GM18858 (cell line): ENCODE measurements around the gene MRPS12.
"Not testable (repeated sequence)": the region's sequence is repeated elsewhere in the genome, so short reads cannot be mapped to it uniquely, and the experiment has no call there.

Experiments
- ATAC-seq: cut with Tn5 transposase; IDR thresholded peaks from one replicate; pipeline ENCODE4 v1.9.1; 2021; ENCODE audit not compliant: unreplicated experiment

The MRPS12 gene

DNA sequence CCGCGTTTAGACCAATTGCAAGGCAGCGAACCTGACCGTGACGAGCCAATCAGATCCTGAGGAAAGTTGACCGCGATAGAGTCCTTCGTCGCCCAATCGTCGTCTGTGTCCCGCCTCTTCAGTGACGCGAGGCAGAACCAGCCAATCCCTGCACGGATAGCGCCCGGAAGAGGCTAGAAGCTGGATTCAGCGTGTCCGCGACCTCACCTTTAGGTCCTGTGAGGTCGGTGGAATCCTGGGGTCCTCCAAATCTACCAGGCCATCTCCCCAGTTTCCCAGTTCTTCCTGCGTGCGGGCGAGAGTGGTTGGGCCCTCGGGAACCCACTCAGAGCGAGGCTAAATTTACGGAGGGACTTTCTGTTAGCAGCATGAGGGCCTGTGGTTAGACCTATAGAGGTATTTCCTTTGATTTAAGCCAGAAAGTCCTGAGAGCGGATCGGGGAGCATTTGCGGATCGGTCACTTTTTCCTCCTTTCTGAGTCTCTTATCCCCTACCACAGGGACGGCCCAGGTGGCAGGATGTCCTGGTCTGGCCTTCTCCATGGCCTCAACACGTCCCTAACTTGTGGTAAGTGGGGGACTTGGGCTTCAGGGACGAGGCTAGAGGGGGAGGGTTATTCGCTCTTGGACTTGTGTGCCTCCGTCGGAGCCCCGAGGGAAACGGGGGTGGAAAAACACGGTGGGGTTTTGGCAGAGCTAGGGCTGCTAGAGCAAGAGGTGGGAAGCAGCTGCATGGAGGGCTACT lies at the start of gene MRPS12:
TSS of gene MRPS12 (plus strand) at position 169 of the 745 bp plus-strand sequence. CDS start at position 520, 351 bp downstream.
- peak; percentile 80 for ATAC-seq

DNA sequence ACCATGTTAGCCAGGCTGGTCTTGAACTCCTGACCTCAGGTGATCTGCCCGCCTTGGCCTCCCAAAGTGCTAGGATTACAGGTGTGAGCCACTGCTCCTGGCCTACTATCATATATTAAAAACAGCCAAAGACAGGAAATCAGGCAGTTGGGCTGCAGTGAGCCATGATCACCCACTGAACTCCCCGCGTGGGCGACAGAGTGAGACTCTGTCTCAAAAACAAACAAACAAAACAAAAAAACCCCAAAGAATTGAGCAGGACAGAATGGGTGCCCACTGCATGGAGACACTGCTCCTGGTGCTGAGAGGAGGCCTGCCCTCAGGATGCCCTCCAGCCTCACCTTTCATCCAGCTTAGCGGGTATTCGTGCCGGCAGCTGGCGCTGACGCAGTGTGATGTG lies 47.5 kb upstream of the MRPS12 start:
- ATAC-seq: no peak

DNA sequence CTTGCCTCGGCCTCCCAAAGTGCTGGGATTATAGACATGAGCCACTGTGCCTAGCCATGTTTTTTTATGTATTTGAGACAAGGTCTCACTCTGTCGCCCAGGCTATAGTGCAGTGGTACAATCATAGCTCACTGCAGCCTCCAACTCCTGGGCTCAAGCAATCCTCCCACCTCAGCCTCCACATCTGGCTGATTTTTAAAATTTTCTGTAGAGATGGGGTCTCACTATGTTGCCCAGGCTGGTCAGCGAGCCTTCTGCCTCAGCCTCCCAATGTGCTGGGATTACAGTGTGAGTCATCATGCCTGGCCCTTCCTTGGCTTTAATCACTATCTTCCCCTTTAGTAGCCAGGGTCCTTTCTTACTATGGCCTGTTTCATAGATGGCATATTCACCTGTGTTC lies 46.1 kb upstream of the MRPS12 start:
- ATAC-seq: not testable (repeated sequence)

GRCh38 chr19:38888876-38889275 lies 41.9 kb upstream of the MRPS12 start:
- no peak for ATAC-seq

GRCh38 chr19:38889803-38890202 lies 40.9 kb upstream of the MRPS12 start:
- no peak for ATAC-seq

DNA sequence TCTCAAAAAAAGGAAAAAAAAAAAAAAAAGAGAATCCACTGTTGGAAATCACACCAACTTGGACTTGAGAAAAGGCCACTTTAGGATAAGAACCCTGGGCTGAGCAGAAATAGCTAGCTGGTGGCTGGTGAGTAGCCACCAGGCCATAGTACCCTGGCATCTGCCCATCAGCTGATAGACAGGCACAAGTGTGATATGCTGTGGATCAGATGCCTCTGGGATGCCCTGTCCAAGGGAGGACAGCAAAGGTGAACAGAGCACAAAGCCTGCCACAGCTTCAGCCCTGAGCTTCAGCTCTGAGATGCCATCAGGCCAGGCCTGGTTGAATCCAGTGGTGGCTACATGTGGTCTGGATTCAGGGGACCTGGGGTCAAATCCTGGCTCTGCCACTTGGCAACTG lies 40.1 kb upstream of the MRPS12 start:
- no peak for ATAC-seq

GRCh38 chr19:38891771-38892170 lies 39.0 kb upstream of the MRPS12 start:
- no peak for ATAC-seq

- no peak for ATAC-seq
These were observed 37.9 kb upstream of the MRPS12 start for GRCh38 chr19:38892841-38893240.

DNA sequence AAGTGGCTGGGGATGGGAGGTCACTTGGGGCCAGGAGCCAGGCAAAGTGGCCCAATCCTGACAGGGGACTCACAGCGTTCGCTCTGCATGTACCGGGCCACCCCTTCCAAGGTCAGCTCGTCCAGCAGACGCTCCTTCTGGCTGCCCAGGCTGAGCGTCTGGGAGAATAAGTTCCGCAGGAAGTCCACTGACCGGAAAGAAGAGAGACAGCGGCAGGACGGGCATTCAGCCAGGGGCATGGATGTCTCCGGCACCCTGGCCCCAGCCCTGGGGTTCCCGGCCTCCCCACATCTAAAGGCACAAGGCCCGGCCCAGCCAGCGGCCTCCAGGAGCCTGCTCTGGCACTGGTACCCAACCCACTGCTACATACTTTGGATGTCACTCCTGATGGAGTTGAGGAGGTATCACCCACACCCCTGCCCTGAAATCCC lies 37.4 kb upstream of the MRPS12 start:
- ATAC-seq: no peak

GRCh38 chr19:38894968-38895367 lies 35.8 kb upstream of the MRPS12 start:
- ATAC-seq: no peak

DNA sequence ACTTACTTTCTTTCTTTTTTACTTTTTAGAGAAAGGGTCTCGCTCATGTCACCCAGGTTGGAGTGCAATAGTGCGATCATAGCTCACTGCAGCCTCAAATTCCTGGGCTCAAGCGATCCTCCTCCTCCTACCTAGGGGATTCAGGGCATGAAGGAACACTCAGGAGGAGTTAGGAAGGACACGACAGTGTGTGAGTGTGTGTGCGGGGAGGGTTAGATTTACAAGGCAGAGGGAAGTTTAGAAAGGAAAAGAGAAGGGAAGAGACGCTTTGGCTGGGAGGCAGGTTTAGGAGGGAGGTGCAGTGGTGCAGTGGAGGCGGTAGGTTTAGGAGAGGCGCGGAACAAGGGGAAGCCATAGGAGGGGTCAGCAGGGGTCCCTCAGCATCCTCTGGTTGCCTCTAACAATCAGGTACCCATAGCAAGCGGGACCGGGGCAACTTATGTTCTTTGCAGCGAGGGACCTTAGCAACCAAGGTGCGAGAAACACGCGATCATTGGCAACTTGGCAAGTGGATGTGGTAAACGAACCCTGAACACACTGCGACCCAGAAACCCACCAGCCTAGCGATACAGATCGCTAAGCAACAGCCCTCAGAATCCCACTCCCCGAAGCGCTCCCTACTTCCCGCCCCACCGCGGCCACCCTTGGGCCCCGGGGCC lies 31.8 kb upstream of the MRPS12 start:
- ATAC-seq: no peak

DNA sequence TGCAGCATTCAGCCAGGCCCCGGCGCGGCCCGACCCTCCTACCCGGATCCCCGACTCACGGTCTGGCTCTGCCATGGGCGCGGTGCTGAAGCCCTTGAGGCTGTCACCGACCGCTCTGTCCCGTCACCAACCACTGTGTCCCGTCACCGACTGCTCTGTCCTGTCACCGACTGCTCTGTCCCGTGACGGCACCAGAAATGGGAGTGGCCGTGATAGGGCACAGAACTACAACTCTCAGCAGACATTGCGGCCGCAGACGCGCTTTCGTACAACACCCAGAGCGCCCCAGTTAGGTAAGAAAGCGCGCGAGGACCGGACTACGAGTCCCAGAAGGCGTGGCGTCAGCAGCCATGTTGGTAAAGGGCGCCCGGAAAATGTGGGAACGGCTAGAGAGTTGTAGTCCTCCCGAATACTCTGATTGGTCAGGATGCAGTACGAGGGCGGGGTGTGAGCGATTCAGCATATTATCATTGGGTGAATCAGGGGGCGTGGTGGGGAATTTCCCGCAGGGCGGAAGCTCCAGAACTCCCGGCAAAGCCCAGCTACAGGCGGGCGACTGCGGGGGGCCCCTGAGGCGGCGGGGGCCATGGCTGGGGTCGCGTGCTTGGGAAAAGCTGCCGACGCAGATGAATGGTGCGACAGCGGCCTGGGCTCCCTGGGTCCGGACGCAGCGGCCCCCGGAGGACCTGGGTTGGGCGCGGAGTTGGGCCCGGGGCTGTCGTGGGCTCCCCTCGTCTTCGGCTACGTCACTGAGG lies 31.1 kb upstream of the MRPS12 start, which contains the start of the genes NFKBIB and SIRT2:
TSS of gene NFKBIB (plus strand) at position 523 of the 755 bp plus-strand sequence. CDS start at position 587, 64 bp downstream.
TSS of gene SIRT2 (minus strand) at position 172 of the 755 bp plus-strand sequence. CDS start at position 75, 97 bp downstream.
- ATAC-seq: peak; percentile 83

- no peak for ATAC-seq
These were observed 30.5 kb upstream of the MRPS12 start for GRCh38 chr19:38900202-38900629.

GRCh38 chr19:38900743-38901190 lies 30.0 kb upstream of the MRPS12 start:
- no peak for ATAC-seq

DNA sequence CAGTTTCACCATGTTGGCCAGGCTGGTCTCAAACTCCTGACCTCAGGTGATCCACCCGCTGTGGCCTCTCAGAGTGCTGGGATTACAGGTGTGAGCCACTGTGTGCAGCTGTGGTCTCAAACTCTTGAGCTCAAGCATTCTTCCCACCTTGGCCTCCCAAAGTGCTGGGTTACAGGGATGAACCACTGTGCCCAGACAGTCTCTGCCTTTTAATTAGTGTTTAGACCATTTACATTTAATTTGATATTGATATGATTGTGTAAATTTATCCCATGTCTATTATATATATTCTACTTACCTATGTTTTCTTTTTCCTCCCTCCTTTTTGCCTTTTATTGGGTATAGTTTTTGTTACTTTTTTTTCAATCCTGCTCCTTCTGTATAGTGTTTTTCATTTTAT lies 29.1 kb upstream of the MRPS12 start:
- ATAC-seq: no peak

DNA sequence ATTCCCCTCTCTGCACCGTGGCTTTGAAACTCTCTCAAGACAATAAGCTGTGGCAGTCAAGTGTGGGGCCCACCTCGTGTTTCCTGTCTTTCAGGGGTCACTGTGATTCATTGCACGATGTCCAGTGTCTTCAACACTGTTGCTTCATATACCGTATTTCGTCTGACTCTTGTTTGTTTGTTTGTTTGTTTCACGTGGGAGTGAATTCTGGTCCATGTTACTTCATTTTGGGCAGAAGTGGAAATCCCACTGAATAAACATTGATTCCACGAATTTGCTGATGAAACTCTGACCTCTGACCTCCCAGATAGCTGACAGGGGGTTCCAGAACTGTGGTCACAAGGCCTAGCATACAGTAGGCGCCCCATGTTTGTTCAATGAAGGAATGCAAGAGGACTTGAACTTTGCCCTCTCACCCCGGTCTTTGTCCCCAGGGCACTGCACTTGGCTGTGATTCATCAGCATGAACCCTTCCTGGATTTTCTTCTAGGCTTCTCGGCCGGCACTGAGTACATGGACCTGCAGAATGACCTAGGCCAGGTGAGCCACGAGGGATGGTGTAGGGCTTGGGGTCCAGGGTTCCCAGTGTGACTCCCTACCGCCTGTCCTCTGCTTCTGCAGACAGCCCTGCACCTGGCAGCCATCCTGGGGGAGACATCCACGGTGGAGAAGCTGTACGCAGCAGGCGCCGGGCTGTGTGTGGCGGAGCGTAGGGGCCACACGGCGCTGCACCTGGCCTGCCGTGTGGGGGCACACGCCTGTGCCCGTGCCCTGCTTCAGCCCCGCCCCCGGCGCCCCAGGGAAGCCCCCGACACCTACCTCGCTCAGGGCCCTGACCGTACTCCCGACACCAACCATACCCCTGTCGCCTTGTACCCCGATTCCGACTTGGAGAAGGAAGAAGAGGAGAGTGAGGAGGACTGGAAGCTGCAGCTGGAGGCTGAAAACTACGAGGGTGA lies 25.9 kb upstream of the MRPS12 start:
- no peak for ATAC-seq

DNA sequence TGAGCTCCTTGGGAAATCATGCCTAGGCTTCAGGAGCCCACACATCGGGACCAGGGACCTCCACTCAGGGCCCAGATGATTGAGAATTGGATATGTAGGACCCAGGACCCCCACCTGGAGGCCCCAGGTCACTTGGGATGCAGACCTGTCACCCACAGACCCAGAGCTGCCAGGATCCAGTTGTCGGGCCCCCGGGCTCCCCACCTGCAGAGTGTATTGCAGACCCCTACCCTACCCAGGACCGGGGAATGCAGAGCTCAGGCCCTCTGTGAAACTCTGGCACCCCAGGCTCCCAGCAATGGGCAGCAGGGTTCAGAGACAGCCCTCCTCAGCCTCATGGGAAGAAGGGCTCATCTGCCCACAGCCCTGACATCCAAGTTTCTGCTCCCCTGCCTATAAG lies 25.1 kb upstream of the MRPS12 start:
- ATAC-seq: no peak

DNA sequence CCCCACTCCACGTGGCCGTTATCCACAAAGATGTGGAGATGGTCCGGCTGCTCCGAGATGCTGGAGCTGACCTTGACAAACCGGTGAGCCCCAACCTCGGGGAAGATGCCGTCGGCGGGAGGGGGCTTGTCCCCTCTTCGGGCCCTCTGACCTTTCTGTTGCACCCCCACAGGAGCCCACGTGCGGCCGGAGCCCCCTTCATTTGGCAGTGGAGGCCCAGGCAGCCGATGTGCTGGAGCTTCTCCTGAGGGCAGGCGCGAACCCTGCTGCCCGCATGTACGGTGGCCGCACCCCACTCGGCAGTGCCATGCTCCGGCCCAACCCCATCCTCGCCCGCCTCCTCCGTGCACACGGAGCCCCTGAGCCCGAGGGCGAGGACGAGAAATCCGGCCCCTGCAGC lies 23.5 kb upstream of the MRPS12 start:
- no peak for ATAC-seq

GRCh38 chr19:38907670-38908069 lies 23.1 kb upstream of the MRPS12 start:
- no peak for ATAC-seq

DNA sequence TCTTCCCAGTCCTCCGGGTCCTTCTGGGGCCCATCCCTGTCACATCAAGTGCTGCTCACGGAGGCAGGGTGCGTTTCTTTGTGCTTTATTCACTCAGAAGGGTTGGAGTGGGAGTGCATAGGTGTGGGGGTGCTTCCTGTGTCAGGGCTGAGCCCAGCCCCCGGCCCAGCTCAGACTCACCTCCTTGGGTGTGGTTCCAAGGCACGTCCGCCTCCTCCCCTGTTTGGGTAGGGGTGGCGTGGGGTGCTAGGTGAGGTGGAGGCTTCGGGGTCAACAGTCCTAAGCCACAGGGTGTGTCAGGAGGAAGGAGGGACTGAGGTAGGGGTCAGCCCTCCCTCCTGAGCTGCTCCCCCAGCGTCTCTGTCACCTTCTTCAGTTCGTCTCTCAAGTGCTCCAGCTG lies 21.8 kb upstream of the MRPS12 start:
- no peak for ATAC-seq
